GM11168 (cell line): ENCODE measurements around the gene ARAP2.

Experiments used
- in situ Hi-C: fragments of 300-500 bp; cut with MboI; formaldehyde crosslinking; loops from one replicate; pipeline ENCODE4 v1.12.0; 2022; ENCODE audit warnings: low sequenced_read_pairs; ENCODE audit not compliant: unreplicated experiment

ARAP2 gene

GRCh38 chr4:36260731-36261130 is 16.4 kb upstream of the ARAP2 start:
- in situ Hi-C loops: no loop called here

- in situ Hi-C loops: no loop called here
Measured at GRCh38 chr4:36256398-36256891, 12.1 kb upstream of the ARAP2 start.

DNA sequence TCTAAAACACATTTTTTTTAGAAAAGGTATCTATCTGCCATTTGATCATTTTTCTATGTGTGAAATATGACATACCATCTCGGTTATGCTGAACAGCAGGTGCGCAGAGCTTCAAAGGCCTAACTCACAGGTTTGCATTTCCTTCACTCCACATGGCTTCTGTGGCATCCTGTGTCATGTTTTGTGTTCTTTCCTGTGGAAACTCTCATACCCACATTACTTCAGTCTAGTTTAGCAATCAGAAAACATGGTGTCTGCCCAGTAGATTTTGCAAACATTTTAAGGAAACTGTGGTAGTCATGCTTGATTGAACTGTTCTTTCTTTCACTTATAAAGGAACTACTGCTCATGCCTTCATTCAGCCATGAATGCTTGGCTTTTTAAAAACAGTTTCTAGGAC is 11.3 kb upstream of the ARAP2 start:
- in situ Hi-C loops: no loop called here

DNA sequence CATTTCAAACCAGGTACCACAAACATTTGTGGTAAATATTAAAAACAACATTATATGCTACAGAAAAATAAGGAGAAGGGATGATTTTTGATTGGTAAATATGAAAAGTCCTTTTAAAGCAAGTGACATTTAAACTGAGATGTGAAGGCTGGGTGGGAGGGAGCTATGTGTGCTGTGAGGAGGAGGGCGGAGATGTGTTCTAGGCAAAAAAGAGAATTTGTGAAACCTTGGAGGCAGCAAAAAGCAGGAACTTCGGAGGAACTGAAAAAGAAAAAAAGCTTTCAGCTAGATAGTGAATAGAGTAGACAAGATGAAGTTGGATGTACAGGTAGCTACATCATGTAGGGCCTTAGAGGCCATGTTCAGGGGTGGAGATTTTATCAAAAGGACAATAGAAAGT is 10.1 kb upstream of the ARAP2 start:
- in situ Hi-C loops: no loop called here

DNA sequence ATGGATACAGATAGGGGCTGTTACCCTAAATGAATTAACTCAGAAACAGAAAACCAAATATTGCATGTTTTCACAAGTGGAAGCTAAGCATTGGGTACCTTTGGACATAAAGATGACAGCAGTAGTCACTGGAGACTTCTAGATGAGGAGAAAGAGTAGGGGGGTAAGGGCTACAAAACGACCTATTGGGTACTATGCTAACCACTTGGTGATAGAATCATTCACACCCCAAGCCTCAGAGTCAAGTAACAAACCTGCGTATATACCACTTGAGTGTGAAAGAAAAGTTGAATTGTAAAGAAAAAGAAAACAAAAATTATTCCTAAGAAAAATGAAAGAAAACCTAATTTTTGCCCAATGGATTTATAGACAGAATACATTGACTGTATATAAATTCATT is 7.7 kb upstream of the ARAP2 start:
- in situ Hi-C loops: no loop called here

DNA sequence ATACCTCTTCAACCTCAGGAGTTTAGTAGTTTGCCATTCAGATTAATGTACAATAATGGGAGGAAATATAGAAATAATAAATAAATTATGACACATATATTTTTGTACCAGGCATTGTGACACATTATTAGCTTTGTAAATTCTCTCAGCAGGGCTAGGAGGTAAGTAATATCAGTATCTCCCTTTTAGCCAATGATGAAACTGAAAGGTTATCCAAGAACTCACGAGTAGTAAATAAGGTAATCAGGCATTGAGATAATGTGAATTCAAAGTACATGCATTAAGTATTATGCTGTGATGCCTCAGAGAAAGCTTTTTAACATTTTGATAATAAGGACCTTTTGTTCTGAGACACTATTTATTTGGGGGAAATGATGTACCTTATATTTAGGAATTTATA is 5.3 kb upstream of the ARAP2 start:
- in situ Hi-C loops: no loop called here

GRCh38 chr4:36243355-36244256 is 708 bp downstream of the ARAP2 start:
- in situ Hi-C loops: no loop called here

DNA sequence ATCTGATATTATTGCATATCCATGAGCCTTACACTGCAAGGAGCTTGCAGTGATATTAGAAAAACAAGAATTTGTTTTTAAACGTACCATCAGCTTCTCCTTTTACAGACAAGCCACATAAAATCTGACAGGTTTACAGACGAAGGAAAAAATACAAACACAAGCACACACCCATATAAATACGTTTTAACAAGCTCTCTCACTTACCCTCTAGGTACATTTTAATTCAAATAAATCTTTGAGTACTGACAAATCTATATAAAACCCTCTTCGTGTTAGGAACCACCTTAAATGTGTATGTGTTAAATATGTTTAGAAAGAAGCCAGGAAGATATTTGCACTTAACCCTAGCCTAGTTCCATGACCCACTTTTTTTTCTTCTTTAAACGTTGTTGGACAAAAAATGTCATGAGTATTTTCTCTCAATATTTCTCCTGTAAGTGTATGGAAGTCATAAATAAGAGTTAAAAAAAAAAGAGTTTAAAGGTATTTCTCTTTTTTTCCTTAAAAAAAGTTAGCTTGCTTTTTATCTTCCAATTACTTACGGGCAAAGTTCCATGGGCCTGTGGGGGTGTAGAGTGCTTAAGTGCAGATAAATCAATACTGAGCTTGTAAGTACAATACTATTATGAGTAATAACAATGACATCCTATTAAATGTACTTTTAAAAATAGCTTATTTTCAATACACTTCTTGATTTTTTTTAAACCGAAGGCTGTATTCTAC is 1.5 kb downstream of the ARAP2 start:
- in situ Hi-C loops: no loop called here

DNA sequence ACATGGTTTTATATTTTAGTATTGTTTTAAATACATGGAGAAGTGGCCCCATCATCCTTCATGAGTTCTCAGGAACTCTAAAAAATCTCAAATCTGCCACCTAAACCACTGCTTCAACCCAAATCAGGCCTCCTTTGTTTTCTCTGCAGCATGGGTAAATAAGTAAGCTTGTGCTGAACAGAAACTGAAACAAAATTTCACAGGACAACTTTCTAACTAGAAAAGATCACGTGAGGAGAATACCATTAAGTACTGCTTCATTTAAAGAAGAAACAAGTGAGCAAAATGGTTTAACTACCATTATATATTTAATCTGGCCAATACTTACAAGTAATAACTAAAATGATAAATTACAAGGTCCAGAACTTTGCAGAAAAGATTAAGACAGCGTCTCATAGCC is 2.5 kb downstream of the ARAP2 start:
- in situ Hi-C loops: no loop called here

DNA sequence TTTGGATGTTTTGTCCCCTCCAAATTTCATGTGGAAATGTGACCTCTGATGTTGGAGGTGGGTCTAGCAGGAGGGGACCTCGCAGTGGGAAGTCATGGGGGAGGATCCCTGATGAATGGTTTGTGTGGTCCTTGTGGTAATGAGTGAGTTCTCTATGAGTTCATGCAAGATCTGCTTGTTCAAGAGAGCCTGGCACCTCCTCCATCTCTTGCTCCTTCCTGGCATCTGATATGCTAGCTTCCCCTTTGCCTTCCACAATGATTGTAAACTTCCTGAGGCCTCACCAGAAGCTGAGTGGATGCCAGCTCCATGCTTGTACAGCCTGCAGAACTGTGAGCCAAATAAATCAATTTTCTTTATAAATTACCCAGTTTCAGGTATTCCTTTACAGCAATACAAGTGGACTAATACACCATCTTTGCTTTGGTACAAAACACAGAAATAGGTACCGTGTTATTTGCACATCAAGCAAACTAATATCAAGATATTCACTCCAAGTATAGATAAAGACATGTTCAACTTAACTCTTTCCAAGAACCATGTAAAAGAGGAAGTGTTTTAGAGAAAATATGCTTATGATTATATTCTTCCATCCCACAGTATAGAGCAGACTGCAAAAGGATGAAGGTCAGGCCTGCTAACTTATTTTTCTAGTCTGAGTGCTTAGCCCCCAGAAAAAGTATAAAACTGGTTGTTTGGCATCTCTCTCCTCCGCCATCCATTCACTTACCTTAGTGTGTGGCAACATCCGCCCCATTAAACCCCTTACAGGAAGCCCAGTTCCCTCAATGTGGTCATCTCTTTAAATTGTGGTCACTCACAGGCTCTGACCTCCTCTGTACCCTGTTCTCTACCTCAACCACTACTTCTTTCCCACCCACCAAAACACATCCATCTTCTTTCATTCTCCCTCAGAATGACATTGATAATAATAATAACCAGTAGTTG is 6.7 kb downstream of the ARAP2 start:
- in situ Hi-C loops: no loop called here

- in situ Hi-C loops: no loop called here
Measured at GRCh38 chr4:36236159-36236558, 8.2 kb downstream of the ARAP2 start.

GRCh38 chr4:36235306-36235705 is 9.0 kb downstream of the ARAP2 start:
- in situ Hi-C loops: no loop called here

DNA sequence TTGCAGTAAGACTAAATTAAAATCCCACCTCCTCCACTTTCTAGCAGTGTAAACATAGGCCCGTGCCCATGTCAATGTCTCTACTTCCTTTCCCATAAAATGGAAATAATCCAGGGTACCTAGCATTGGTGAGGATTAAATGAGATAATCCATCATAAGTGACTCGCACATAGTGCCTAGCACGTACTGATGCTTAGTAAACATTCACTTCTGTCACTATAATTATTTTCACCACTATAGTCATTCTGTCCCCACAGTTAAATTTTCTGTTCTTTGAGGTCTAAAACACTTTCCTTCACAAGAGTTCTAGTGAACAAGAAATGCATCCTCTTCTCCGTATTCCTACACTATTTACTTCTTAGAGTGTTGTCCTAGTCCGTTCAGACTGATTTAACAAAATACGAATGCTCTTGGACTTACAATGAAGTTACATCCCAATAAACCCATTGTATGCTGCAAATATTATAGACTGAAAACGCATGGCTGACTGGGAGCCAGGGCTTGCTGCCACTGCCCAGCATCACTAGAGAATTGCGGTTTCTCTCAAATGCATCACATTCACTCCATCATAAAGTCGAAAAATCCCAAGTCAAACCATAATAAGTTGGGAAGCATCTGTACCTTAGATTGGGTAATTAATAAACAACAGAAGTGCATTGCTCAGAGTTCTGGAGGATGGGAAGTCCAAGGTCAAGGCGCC is 10.6 kb downstream of the ARAP2 start:
- in situ Hi-C loops: no loop called here

- in situ Hi-C loops: no loop called here
Measured at GRCh38 chr4:36230534-36230933, 13.8 kb downstream of the ARAP2 start.

DNA sequence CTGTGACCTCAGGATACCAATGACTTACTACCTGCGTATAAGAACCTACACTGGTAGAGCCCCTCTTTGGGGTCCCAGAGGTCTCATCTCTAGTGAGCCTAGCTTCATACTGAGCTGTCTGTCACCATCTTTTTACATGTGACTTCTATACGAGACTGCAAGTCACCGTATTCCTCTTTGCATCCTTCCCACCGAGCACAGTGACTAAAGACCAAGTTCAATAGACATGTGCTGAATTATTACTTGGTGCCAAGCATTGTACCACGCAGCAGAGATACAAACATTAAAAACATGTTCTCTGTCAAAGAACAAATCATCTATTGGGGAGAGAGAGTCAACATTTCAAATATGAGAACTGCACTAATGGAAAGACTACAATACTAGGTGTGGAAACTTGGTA is 16.4 kb downstream of the ARAP2 start:
- in situ Hi-C loops: no loop called here

GRCh38 chr4:36226430-36227227 is 17.7 kb downstream of the ARAP2 start:
- in situ Hi-C loops: no loop called here

DNA sequence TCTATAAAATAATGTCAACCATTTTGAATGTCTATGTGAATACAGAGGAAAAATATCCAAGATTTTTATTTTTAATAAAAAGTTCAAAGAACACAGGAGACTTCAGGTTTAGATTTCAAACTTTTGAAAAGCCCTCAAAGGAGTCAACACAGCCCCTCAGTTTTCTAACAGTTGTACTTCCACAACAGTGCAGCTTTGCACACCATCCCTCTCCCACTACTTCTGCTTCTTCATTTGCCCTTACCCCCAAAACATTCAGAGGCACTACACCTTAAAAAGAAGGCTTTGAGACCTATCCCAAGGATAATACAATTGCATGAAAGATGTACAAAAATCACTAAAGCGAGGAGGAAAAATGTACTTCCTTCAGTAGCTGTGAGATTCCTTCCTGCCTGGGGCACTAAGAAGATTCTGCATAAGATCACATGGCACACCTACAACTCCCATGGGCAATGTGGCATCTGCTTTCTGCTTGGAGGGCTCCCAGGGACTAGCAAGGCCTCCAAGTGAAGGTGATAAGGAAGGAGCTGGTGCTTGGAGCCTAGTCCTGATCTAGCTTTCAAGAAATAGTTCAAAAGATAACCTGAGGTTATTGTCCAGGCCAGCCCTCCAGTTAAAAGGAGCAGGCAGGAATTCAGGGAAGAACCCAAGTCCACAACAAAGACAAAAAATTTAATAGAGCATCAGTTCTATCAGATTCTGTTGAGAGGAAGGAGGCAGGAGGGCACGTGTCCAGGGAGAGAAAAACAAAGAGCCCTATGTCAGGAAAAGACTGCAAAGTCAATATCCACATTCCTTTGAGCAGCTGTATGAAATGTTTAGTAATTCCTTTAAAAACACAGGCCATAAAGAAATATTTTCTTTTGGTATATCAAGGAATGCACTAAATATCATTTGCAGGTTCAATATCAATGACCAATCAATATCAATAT is 19.1 kb downstream of the ARAP2 start:
- in situ Hi-C loops: no loop called here

- in situ Hi-C loops: no loop called here
Measured at GRCh38 chr4:36222702-36223101, 21.6 kb downstream of the ARAP2 start.
